Right renal pelvis (tissue), 4 donors: Measurements from ENCODE around the gene CYP24A1. TPM values are rescaled to one million over a fixed set of nuclear protein-coding genes. Genes with fewer than 3 reads are reported as not detected.

Source experiments
- polyA plus RNA-seq, 4 donors: library from polyadenylated mRNA; unstranded; fragments of 120-200 nt; gene quantifications; one replicate each; pipeline ENCODE4 v1.2.1, GENCODE V29; 2013; ENCODE audit not compliant: insufficient read length in 4 of 4

The CYP24A1 gene
- polyA plus RNA-seq, 4 donors: 1.2 to 4.2 (median 2.8) TPM

Other genes starting within 250 kb of the CYP24A1 start
- gene BCAS1, start 103.4 kb downstream of the CYP24A1 start, polyA plus RNA-seq: 1 to 10 TPM; 2.4 to 5.5 (median 3.7) TPM
- 10 to 100 TPM; 52.8 to 59.4 (median 56.0) TPM for gene PFDN4, start 34.1 kb upstream of the CYP24A1 start, polyA plus RNA-seq